GM21619 (cell line): ENCODE results near the gene TMEM8B.

Source experiments
- ATAC-seq: cut with Tn5 transposase; IDR thresholded peaks from one replicate; pipeline ENCODE4 v1.9.1; 2021; ENCODE audit not compliant: unreplicated experiment

The TMEM8B gene

DNA sequence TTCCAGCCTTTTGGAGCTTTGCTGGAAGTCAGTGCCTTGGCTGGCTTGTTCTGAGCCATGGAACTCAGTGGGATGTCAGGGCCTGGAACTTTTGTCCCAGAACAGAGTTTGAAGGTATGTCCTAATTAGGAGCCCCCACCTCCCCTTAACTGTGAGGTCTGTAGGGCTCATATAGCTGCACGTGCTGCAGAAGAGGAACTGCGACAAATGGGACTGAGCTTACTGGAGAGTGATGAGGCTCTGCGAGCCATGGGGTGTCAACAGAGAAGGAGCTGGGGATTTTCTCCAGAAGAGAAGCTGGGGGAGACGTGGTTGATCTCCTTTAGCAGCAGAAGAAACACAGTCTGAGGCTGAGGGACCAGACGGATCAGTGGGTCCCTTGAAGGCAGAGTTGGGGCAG, 10.9 kb downstream of the TMEM8B start:
- no peak for ATAC-seq

DNA sequence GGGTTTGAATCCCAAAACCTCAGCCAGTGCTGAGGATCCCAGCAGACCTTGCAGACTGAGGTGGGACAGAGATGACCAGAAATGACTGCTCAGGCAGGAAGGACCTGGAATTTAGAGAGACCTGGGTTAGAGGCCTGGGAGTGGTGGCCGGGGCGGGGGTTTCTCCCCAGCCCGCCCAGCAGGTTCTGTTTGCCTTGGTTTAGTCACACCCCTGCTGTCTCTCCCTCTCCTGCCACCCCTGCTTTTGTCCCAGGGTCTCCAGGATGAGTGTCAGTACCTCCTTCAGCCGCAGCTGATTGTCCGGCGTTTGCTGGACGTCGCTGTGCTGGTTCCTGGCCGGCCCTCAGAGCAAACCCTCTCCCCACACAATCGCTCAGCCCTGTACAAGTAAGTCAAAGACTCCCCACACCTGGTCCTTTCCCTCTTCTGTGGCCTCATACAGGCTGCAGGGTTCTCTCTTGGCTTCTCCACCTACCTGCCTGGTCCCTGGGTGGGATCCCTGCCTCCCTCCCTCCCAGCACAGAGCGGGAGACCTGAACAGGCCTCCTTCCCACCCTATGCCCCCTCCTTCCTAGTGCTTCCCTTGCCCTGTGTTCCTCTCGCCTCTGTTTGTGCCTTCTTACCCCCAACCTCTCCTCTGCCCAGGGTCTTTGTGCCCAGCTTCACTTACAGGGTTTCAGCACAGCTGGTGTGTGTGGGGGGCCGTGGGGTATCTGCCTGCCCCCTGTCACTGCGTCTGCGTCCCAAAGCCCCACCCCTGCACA, 12.0 kb downstream of the TMEM8B start:
- no peak for ATAC-seq

DNA sequence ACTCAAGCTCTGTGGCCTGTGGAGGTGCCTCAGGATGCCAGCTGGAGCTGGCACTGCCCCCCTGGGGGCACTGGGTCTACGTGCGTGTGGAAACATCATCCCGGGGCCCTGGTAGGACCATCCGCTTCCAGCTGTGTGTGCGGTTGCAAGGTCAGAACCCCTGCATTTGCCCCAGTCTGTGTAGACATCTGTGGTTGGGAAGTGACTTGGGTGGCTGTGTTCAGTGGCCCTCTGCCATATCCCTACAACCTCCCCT, 12.5 kb downstream of the TMEM8B start:
- ATAC-seq: no peak

DNA sequence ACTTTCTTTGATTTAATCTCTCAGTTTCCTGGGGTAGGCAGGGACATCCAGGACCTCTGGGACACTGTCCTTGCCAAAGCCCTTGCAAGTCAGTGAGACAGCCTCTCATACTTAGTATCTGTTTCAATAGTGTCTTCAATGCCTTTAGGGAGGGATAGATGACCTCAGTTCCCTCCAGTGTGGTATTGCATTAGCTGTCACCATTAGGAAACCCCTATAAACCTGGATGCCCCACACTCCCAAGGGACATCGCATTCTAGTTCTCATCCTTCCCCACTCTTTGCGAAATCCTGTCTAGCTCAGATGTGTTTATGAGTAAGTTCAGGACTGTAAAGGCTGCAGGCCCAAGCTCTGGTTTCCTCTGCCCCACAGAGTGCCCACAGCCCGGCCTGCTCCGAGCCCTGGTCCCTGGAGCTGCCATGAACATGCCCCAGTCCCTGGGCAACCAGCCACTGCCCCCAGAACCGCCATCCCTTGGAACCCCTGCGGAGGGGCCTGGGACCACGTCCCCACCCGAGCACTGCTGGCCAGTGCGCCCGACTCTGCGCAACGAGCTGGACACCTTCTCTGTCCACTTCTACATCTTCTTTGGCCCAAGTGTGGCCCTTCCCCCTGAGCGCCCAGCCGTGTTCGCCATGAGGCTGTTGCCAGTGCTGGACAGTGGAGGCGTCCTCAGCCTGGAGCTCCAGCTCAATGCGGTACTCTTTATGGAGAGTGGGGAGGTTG, 13.2 kb downstream of the TMEM8B start:
- ATAC-seq: no peak

DNA sequence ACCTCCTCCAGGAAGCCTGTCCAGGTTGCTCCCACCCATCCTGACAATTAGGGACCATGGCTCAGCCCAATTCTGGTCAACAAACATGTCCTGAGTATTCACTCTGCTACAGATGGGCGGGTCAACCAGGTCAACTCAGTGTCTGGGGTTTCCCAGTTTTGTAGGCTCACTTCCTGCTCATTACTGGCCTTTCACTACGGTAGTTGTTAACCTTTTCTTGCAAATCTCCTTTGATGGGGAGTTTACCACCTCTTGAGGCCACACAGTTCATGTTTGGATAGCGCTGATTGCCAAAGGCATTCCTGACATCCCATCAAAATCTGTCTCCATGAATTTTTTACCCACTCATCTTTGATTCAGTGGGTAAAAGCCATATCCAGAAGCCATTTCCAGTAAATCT, 13.8 kb downstream of the TMEM8B start:
- peak; percentile 59 for ATAC-seq

DNA sequence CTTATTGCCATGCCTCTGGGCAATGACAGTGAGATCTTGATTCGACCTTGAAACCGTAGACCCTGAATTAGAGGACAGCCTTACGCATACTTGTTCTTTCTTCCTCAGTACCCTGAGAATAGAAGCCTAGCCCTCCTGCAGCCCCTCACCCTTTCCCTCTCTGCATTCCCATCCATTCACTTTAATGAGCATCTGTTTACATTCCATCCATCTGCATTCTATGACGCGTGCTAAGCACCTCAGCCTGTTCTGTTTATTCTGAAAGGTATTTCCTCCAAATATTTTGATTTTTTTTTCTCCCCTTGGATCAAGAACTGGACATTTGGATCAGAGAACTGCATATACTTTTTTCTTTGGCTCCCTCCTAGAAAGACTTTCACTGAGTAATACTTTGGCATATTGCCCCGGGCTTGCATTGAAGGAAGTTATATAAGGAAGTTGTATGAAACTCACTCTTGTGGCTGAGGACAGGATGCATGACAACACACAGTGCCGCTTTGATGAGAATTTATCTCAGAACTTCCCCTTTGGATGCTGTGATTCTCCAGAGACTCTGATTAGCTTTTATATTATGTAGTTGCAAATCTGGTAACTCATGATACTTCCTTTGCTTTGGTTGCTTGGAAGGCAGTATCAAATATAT, 15.7 kb downstream of the TMEM8B start:
- no peak for ATAC-seq

DNA sequence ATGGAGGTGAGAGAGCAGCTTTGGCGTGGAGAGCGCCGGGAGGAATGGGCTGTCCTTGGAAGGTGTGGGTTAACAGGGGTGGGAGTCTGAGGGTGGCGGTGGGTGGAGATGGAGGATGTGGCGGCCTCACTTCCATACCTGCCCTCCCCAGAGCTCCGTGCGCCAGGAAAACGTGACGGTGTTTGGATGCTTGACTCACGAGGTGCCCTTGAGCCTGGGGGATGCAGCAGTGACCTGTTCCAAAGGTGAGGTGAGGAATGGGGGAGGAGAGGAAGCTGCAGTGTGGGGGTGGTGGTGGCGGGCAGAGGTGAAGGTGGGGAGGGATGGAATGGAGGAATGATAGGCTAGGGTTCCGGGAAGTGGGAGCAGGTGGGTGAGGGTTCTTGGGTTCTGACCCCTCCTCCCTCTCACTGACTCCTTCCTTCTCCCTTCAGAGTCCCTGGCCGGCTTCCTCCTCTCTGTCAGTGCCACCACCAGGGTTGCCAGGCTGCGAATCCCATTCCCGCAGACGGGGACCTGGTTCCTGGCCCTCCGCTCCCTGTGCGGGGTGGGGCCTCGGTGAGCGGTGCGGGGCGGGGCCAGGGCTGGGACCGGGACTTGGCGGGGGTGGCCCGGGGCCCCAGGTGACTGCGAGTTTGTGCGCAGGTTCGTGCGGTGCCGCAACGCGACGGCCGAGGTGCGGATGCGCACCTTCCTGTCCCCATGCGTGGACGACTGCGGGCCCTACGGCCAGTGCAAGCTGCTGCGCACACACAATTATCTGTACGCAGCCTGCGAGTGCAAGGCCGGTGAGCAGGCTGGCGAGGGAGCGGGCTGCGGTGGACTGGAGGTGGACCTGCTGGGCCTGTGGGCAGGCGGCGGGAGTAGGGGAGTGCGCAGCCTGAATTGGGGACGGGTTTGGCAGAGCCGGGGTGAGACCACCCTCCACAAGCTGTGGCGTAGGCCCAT, 17.1 kb downstream of the TMEM8B start:
- ATAC-seq: no peak

DNA sequence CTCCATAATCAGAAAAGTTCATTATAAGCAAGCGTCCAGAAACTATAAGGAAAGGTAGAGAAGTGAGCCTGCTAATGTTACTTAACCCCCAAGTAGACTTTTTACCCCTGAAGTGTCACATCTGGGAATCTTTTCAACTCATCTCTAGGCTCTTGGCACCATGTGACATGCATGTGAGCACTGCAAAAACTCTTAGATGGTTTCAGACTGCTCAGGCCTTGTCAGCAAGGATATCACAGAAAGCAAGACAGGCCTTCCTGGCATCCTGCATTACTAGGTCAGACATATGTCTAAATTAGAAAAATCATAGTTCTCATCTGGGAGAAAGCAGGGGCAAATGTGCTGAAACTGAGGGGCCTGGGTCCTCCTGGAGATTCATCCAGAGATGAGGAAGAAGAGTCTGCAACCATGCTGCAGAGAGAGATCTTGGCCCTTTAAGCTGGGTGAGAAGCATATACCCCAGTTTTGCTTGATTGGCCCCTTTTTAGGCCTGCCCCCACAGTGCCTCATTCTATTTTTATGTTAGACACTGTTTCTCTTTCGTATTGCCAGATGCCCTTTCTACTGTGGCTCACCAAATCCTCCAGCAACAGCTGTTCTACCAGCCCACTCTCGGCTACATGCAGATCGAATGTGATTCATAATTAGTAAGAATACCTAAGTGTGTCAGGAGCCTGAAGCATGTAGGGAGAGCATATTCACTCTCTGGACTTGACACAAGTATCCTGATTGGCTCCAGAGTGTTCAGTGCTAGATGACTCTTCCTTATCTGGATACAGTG, 19.0 kb downstream of the TMEM8B start:
- peak; percentile 96 for ATAC-seq

DNA sequence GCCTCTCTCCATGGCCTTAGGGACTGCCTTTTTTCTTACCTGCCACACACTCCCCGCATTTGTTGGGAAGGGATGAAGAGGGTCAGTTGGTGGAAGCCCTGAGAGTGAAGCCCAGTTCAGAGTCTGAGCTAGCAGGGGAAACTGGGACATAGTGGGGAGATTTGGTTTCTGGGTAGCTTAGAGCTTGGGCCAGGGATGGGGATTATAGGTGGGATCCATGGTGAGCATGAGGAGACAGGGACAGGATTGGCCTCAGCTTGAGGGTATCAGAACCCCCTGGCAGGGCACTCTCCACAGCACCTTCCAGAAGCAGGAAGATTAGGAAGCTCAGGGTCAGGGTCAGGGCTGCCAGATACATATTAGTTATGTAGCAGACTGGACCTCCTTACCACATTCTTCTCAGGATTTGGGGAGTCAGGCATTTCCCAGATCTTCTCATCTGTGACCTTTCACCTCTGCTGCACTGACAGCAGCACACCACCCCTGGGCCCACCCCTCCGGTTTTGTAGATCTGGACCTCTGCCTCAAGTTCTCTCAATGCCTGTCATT, 23.3 kb downstream of the TMEM8B start:
- no peak for ATAC-seq

DNA sequence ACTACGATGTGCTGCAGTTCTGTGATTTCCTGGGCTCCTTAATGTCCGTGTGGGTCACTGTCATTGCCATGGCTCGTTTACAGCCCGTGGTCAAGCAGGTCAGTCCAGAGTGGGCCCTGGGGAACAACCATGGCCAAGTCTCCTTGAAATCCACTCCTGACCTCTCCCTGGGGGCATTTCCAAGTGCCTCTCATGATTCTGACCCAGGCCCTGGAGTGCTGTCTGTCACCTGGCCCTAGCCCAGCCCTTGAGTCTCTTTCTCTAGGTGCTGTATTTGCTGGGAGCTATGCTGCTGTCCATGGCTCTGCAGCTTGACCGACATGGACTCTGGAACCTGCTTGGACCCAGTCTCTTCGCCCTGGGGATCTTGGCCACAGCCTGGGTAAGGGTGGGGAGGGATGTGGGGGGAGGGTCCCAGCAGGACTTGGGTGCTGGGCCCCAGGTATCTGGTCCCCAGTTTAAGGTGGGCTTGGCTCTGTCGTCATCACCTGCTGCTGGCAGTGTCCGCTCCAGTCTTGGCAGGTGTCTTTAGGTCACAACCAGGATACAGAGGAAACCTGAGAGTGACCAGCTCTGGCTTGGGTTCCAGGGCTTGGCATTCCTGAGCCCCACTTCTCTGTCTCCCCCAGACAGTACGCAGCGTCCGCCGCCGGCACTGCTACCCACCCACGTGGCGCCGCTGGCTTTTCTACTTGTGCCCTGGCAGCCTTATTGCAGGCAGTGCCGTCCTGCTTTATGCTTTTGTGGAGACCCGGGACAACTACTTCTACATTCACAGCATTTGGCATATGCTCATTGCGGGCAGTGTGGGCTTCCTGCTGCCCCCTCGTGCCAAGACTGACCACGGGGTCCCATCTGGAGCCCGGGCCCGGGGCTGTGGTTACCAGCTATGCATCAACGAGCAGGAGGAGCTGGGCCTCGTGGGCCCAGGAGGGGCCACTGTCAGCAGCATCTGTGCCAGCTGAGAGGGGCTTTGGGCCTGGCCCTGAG, 24.1 kb downstream of the TMEM8B start:
- no peak for ATAC-seq

DNA sequence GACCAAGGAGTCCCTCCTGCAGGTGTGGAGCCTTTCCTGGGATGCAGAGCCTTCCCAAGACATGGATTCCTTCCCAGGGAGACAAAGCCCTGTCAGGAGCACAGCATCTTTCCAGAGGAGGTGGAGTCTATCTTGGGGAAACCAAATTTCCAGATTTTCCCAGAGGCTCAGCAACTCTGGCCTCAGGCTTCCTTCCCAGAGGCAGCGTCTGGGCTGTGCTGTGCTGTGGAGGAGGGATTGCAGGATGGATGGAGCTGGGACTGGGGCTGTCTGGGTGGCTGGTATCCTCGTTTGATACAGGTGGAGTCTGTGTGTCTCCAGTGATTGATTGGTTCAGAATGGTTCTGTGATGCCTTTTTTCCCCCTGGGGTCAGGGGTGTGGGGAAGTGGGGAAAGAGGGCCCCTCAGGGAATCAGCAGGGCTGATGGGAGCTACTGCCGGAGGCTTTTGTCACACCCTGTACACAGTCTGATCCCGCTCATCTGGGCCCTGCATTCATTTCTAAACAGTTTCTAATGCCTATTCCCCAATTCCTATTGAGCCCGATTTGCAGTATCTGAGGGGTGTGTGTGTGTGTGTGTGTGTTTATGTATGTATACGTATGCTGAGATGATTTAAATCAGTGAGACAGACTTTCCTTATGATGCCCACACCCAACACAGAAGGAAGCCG, 25.2 kb downstream of the TMEM8B start:
- no peak for ATAC-seq

DNA sequence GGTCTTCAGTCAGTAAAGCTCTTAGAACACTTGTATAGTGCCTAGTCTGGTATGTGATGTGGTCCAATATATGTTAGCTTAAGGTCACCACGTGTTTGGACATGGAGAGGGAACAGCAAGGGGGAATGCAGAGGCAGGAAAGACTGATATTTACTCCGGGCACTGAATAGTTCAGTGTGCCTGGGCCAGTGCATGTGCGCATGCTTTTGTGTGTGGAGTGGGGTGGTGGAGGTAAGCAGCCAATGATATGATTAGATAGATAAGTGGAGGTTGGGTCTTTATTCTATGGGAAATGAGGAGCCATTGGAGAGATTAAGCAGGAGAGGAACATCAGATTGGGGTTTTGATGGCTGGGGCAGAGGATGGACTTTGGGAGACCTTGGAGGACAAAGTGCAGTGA, 27.2 kb downstream of the TMEM8B start:
- ATAC-seq: no peak

DNA sequence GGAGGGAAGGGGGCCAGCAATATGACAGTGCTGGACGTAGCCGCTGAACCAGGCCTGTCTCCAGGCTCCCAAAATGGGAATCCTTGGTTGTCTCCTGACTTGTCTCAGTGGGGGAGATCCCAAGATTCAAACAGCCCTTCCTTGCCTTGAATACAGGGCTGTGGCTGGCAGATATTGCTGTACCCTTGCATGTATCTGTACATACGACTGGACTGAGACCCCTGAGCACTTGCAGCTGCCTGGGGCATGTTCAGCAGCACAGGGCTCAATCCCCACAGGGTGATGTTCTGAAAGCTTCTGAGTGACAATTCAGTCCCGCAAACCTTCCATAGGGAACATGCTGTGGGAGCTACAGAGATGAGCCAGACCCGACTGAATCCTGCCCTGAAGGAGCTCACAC, 27.9 kb downstream of the TMEM8B start:
- no peak for ATAC-seq

DNA sequence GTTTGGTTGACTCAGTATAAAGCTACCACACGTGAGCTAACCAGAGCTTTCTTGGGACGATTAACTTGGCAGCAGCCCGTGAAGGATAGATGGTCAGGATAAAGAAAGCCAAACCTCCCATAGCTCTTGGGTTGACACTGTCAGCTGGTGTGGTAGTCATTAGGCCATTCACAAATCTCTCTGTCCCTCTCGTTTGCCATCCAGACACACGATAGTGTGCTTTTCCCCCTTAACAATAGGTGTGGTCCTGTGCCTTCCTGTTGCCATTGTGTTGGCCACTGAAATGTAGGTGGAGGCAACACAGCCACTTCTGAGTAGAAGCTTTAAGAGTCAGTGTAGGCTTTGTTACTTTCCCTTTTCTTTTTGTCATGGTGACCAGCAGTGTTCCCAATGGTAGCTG, 29.4 kb downstream of the TMEM8B start:
- ATAC-seq: no peak

DNA sequence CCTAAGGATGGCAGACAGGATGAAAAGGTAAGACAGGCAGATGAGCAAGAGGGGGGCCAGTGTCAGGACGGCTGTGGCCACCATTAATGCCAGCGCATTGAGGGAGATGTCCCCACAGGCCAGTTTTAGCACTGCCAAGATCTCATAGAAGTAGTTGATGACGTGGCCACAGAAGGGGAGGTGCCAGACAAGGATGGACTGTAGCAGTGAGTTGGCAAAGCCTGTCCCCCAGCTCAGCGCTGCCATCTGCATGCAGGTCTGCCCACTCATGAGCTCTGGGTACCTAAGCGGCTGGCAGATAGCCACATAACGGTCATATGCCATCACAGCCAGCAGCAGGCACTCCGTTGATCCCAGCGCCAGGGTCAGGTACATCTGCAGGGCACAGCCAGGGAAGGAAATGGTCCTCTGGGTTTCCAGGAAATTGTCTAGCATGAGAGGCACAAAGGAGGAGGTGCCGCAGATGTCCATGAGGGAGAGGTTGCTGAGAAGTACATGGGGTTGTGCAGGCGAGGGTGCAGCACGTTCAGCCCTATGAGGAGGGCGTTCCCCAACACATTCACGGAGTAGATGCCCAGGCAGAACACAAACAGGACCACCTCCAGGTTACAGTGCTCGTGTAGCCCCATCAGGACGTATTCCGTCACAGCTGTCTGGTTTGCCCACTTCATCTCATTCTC, 30.4 kb downstream of the TMEM8B start:
- ATAC-seq: no peak

DNA sequence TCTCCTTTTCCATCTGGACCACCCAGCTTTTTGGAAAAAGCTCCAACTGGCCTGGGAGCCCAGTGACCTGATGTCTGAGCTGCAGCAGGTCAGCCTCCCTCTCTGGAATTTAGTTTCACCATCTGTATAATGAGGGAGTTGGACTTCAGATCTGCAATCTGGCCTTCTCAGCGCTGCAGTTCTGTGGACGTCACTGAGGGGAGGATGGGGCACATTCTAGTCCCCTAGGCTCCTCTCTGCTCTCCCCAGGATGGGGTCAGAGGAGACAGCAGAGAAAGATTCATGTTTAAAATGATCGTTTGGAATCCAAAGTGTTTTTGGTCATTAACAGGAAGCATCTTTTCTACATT, 30.9 kb downstream of the TMEM8B start:
- no peak for ATAC-seq

DNA sequence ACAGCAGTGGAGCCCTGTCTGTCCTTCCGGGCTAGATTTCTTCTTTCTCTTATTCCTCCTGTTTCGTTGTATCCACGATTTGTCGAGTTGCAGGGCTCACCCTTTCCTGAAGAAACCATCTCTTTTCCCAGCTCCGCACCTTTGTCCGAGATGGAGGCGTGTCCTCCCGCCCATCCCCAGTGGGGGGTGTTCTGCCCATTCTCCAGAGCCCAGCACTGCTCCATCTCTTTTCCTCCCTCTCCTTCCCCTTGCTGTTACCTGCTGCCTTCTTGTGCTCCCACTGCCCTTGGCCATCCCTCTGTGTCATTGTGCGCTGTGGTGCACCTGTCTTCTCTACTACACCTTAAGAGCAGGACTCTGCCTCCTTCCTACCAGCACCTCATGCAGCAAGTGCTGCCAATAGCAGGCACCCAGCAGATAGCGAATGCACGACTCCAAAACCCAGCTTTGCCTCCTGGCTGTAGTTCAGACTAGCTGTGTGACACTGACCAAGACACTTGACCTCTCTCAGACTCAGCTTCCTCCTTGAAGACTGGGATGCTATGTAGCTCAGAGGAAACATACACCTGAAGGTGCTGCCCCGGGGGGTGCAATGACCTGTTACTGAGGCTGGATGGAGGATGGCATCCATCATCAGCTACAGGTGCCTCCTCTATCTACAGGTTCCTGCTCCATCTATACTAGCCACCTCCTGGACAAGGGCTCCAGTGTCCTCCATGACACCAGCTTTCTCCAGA, 32.3 kb downstream of the TMEM8B start:
- ATAC-seq: no peak
